Measurements from ENCODE around the gene AREL1. TPM values are rescaled to one million over a fixed set of nuclear protein-coding genes. Genes with fewer than 3 reads are reported as not detected.

AREL1 gene
- total and polyA plus RNA-seq, 2 of the 8 experiments (the other 6 are each of a cell fraction or from before 2014, with no cell fraction given): 31.4 to 49.1 TPM

DNA sequence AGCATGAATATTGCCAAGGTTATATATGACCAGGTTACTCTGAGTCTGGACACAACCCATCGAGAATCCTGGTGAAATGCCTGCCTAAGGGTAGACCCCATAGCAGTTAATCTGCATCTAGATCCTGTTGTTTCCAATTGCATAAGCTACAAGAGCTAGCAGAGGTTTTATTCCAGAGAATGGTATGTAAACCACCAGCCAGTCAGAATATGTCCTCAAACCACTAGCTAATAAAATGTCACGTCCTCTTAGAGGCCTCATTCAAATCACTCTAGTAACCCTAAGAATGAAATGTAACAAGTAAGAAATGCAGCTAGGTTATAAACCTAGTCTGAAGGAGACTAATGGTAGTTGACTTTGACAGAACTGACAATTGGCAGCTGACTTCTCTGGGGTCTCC lies 41.3 kb upstream of the AREL1 start:
- Histone ChIP-seq H2BK12ac (ENCODE audit: low read depth, low read length) (no peak overlapping the region), H2BK5ac (ENCODE audit: low read depth, low read length) (no peak overlapping the region), H3K27ac (ENCODE audit: low read depth, low read length) (no peak overlapping the region), H2BK120ac (replicated peaks; ENCODE audit: low read depth, low read length) (no peak overlapping the region), H3K4me1 (replicated peaks in 1 of 4; ENCODE audit: control insufficient read depth in 3 of 4, insufficient read depth in 4 of 4, low read length in 3 of 4) (no peaks in the 10 kb centered on the region), H3K79me2 (ENCODE audit: control insufficient read depth in 1 of 2, insufficient read depth in 2 of 2, low read length in 2 of 2) (no peaks in the 10 kb centered on the region), H3K27me3 (replicated peaks in 1 of 4; ENCODE audit: control insufficient read depth in 3 of 4, extremely low read depth in 1 of 4, insufficient read depth in 3 of 4, low read length in 3 of 4) (no peaks in the 10 kb centered on the region), H3K4ac (replicated peaks; ENCODE audit: insufficient read length, low read depth, low read length) (no peak overlapping the region), H3K23me2 (ENCODE audit: low read depth, low read length) (no peaks in the 10 kb centered on the region), H4K5ac (ENCODE audit: insufficient read length, low read depth, low read length) (no peak overlapping the region), H3K4me3 (ENCODE audit: extremely low read depth in 1 of 4, insufficient read depth in 2 of 4, low read depth in 3 of 4, low read length in 4 of 4) (no peak overlapping the region), H3K79me1 (ENCODE audit: low read depth, low read length) (no peaks in the 10 kb centered on the region), H2AK5ac (ENCODE audit: low read depth, low read length) (no peak overlapping the region), H3K18ac (ENCODE audit: extremely low read depth, low read length) (no peak overlapping the region), H3K14ac (ENCODE audit: insufficient read length) (no peak overlapping the region), H3K36me3 (ENCODE audit: control insufficient read depth in 2 of 4, insufficient read depth in 4 of 4, low read length in 3 of 4) (no peaks in the 10 kb centered on the region), H3K4me2 (ENCODE audit: insufficient read depth in 1 of 2, low read depth in 2 of 2, low read length in 2 of 2) (no peak overlapping the region), H4K91ac (replicated peaks; ENCODE audit: insufficient read length, low read length) (no peak overlapping the region), H3K9me3 (ENCODE audit: insufficient read depth in 2 of 2, low read depth in 1 of 2, low read length in 1 of 2) (0 out of 4 replicates have a peak, but pooled peaks cover 7% of the 10 kb centered on the region in 2 experiments), H2AFZ (ENCODE audit: low read length) (no peak overlapping the region), H4K8ac (ENCODE audit: extremely low read depth, insufficient read depth, low read length) (no peak overlapping the region), H2BK15ac (ENCODE audit: low read length) (no peak overlapping the region), H3K9ac (replicated peaks in 1 of 4; ENCODE audit: extremely low read depth in 1 of 4, low read depth in 3 of 4, low read length in 3 of 4) (no peak overlapping the region), H3K23ac (ENCODE audit: insufficient read length) (no peak overlapping the region), H4K20me1 (replicated peaks in 1 of 2; ENCODE audit: control insufficient read depth in 1 of 2, insufficient read depth in 2 of 2, low read length in 2 of 2) (no peaks in the 10 kb centered on the region), H2BK20ac (ENCODE audit: low read length) (no peak overlapping the region), H3K56ac (replicated peaks; ENCODE audit: insufficient read length, low read depth, low read length) (no peak overlapping the region)
- ChIA-PET CTCF (ENCODE audit: partially characterized antibody) (interaction anchor here (0.6 to 2.2 kb wide), 2 partner anchors 9 to 12 kb away, joined by 4 to 11 read pairs; partner anchors contain the start of gene YLPM1), POLR2A (ENCODE audit: partially characterized antibody) (interaction anchor here (2.7 kb wide), 1 partner anchor 9 kb away, joined by 17 read pairs; the partner anchor contains the start of gene YLPM1)
- FAIRE-seq: no peak
- no peak for DNase-seq (ENCODE audit: low read depth in 1 of 2, low spot score in 2 of 2)
- 84% methylated on average over 2 of the region's 2 CpGs; no CpG with 5 or more reads in 1 of the 2 experiments for WGBS, 2 experiments (ENCODE audit: extremely low coverage in 1 of 2, insufficient coverage in 1 of 2, insufficient read length in 1 of 2, insufficient replicate concordance in 2 of 2, low coverage in 1 of 2, low lambda C conversion rate in 2 of 2, missing lambda C conversion rate in 1 of 2)
- TF ChIP-seq SUZ12 (IDR thresholded peaks at IDR 0.05; ENCODE audit: low read length) (no peak), YY1 (IDR thresholded peaks at IDR 0.05; ENCODE audit: low read depth, low read length) (no peak), KDM1A (IDR thresholded peaks at IDR 0.05; ENCODE audit: borderline replicate concordance, low read length) (no peak), CHD1 (IDR thresholded peaks at IDR 0.05; ENCODE audit: low read depth, low read length) (no peak), ZNF274 (IDR thresholded peaks at IDR 0.05; ENCODE audit: borderline replicate concordance, extremely low read depth, low read length) (no peak), TBP (IDR thresholded peaks at IDR 0.05; ENCODE audit: low read depth, low read length) (no peak), EGR1 (IDR thresholded peaks at IDR 0.05; ENCODE audit: borderline replicate concordance, low read depth, low read length) (no peak), CBX5 (IDR thresholded peaks at IDR 0.05; ENCODE audit: low read depth, low read length) (no peak), RBBP5 (IDR thresholded peaks at IDR 0.05; ENCODE audit: borderline replicate concordance, low read depth, low read length) (no peak)
- TF ChIP-seq, protein P1, sequence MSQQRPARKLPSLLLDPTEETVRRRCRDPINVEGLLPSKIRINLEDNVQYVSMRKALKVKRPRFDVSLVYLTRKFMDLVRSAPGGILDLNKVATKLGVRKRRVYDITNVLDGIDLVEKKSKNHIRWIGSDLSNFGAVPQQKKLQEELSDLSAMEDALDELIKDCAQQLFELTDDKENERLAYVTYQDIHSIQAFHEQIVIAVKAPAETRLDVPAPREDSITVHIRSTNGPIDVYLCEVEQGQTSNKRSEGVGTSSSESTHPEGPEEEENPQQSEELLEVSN (IDR thresholded peaks at IDR 0.05): no peak
- TF ChIP-seq, protein P2, sequence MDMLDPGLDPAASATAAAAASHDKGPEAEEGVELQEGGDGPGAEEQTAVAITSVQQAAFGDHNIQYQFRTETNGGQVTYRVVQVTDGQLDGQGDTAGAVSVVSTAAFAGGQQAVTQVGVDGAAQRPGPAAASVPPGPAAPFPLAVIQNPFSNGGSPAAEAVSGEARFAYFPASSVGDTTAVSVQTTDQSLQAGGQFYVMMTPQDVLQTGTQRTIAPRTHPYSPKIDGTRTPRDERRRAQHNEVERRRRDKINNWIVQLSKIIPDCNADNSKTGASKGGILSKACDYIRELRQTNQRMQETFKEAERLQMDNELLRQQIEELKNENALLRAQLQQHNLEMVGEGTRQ (IDR thresholded peaks at IDR 0.05; ENCODE audit: low read length): no peak
- TF ChIP-seq, protein P3, sequence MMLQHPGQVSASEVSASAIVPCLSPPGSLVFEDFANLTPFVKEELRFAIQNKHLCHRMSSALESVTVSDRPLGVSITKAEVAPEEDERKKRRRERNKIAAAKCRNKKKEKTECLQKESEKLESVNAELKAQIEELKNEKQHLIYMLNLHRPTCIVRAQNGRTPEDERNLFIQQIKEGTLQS (IDR thresholded peaks at IDR 0.05; ENCODE audit: insufficient read depth, low read depth, low read length): no peak
